Left lung (tissue), 10 donors: ENCODE measurements around the gene MKX. TPM values are rescaled to one million over a fixed set of nuclear protein-coding genes. Genes with fewer than 3 reads are reported as not detected.

Experiments used
- ATAC-seq: fragments of 200-7000 bp; cut with Tn5 transposase; one replicate; pipeline ENCODE4 v1.9.1; 2020; ENCODE audit warnings: moderate library complexity
- DNase-seq, 4 donors: peaks; one replicate each; pipeline ENCODE4 v3.0.0-alpha.2; 2013 to 2020
- H3K27ac ChIP-seq, 2 donors: fragments of 200-600 bp; sonication (generic) in 1 of 2; one replicate each; pipeline versions ENCODE4 v1.5.0 to v1.8.0; 2020 to 2021
- H3K27me3 ChIP-seq, 2 donors: fragments of 200-600 bp; sonication (generic) in 1 of 2; one replicate each; pipeline versions ENCODE4 v1.5.0 to v1.8.0; 2020 to 2021
- H3K36me3 ChIP-seq, 2 donors: fragments of 200-600 bp; sonication (generic) in 1 of 2; one replicate each; pipeline versions ENCODE4 v1.5.0 to v1.8.0; 2020 to 2021
- H3K4me1 ChIP-seq, 2 donors: fragments of 200-600 bp; one replicate each; pipeline ENCODE4 v1.8.0; 2021
- H3K4me3 ChIP-seq, 2 donors: fragments of 200-600 bp; sonication (generic) in 1 of 2; one replicate each; pipeline versions ENCODE4 v1.5.0 to v1.8.0; 2020 to 2021; ENCODE audit warnings: mild to moderate bottlenecking in 1 of 2
- H3K9me3 ChIP-seq, 2 donors: fragments of 200-600 bp; sonication (generic) in 1 of 2; one replicate each; pipeline versions ENCODE4 v1.5.0 to v1.8.0; 2020 to 2021
- intact Hi-C, 2 donors: fragments of 100-400 bp; cut with DNase I; formaldehyde crosslinking; loops; one replicate each; pipeline versions ENCODE4 v1.11.2 to v1.14.2; 2022
- polyA plus RNA-seq, 6 donors: library from polyadenylated mRNA; unstranded; fragments of 120-200 nt; gene quantifications; one replicate each; pipeline ENCODE4 v1.2.1, GENCODE V29; 2013; ENCODE audit not compliant: insufficient read length in 6 of 6
- total RNA-seq, 2 donors: library from RNA; stranded (reverse); fragmentation: NEBNext Ultra II Directional; extraction: Animal tissue kit (Norgen Biotek cat#: 25700); gene quantifications; one replicate each; pipeline ENCODE4 v1.2.1, GENCODE V29; 2021
- TF ChIP-seq, protein P1 (sequence below), 2 donors: fragments of 200-600 bp; sonication (generic) in 1 of 2; IDR thresholded peaks; one replicate each; pipeline versions ENCODE4 v1.5.0 to v1.8.0; 2021; ENCODE audit warnings: antibody characterized with exemption in 2 of 2
- donor health status: DM: no; HTN: yes; CAD: no.
- donor health status: DM: no; HTN: no; CAD: no.

Gene MKX
- total and polyA plus RNA-seq, 8 donors = 0.29 to 1.3 (median 0.88) TPM

DNA sequence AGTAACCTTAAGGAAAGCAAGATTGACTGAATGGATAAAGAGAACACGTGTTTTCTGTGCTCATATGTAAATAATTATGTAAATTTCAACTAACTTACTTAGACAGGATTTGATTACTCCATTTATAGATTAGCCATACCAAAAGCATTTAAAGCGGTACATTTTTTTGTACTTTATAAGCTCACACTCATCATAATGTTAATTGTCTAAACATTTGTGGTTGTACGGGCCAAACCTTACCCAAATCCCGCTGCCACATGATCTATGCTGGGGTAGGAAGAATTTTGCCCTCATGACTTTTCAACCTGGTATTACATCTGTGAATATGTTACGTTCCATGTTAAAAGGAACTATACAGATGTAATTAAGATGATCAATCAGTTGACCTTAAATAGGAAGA is 29.1 kb downstream of the MKX start:
- ATAC-seq = no peak
- H3K4me1 ChIP-seq = no peaks in the 10 kb centered on the region
- peaks cover 0 to 5% of the 10 kb centered on the region in 2 donors for H3K27me3 ChIP-seq
- TF ChIP-seq, protein P1, sequence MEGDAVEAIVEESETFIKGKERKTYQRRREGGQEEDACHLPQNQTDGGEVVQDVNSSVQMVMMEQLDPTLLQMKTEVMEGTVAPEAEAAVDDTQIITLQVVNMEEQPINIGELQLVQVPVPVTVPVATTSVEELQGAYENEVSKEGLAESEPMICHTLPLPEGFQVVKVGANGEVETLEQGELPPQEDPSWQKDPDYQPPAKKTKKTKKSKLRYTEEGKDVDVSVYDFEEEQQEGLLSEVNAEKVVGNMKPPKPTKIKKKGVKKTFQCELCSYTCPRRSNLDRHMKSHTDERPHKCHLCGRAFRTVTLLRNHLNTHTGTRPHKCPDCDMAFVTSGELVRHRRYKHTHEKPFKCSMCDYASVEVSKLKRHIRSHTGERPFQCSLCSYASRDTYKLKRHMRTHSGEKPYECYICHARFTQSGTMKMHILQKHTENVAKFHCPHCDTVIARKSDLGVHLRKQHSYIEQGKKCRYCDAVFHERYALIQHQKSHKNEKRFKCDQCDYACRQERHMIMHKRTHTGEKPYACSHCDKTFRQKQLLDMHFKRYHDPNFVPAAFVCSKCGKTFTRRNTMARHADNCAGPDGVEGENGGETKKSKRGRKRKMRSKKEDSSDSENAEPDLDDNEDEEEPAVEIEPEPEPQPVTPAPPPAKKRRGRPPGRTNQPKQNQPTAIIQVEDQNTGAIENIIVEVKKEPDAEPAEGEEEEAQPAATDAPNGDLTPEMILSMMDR (IDR thresholded peaks at IDR 0.05) = no peak
- H3K4me3 ChIP-seq = no peak overlapping the region
- no peak overlapping the region for H3K27ac ChIP-seq
- no peaks in the 10 kb centered on the region for H3K9me3 ChIP-seq
- DNase-seq = no peak
- intact Hi-C loops = no loop called here
- H3K36me3 ChIP-seq = no peaks in the 10 kb centered on the region

GRCh38 chr10:27715505-27715904 is 30.1 kb downstream of the MKX start:
- H3K9me3 ChIP-seq = no peaks in the 10 kb centered on the region
- H3K27ac ChIP-seq = no peak overlapping the region
- peaks cover 0 to 5% of the 10 kb centered on the region in 2 donors for H3K27me3 ChIP-seq
- H3K4me3 ChIP-seq = no peak overlapping the region
- TF ChIP-seq, protein P1 (IDR thresholded peaks at IDR 0.05) = no peak
- no peak for DNase-seq
- H3K36me3 ChIP-seq = no peaks in the 10 kb centered on the region
- no peak for ATAC-seq
- H3K4me1 ChIP-seq = no peaks in the 10 kb centered on the region
- intact Hi-C loops = no loop called here

- Histone ChIP-seq H3K27me3 (peaks cover 0 to 5% of the 10 kb centered on the region in 2 donors), H3K27ac (no peak overlapping the region), H3K36me3 (no peaks in the 10 kb centered on the region), H3K4me1 (no peaks in the 10 kb centered on the region), H3K9me3 (no peaks in the 10 kb centered on the region), H3K4me3 (no peak overlapping the region)
- ATAC-seq (no peak), DNase-seq (no peak)
- intact Hi-C loops = no loop called here
- TF ChIP-seq, protein P1 (IDR thresholded peaks at IDR 0.05) = no peak
Observed at GRCh38 chr10:27714349-27714748, 31.3 kb downstream of the MKX start.

GRCh38 chr10:27713941-27714340 is 31.7 kb downstream of the MKX start:
- no peak for DNase-seq
- Histone ChIP-seq H3K9me3 (no peaks in the 10 kb centered on the region), H3K27me3 (peaks cover 0 to 5% of the 10 kb centered on the region in 2 donors), H3K27ac (no peak overlapping the region), H3K4me3 (no peak overlapping the region), H3K36me3 (no peaks in the 10 kb centered on the region), H3K4me1 (no peaks in the 10 kb centered on the region)
- ATAC-seq = no peak
- TF ChIP-seq, protein P1 (IDR thresholded peaks at IDR 0.05) = no peak
- intact Hi-C loops = no loop called here

GRCh38 chr10:27710014-27710413 is 35.6 kb downstream of the MKX start:
- ATAC-seq (no peak), DNase-seq (no peak)
- Histone ChIP-seq H3K4me1 (no peaks in the 10 kb centered on the region), H3K9me3 (no peaks in the 10 kb centered on the region), H3K27me3 (no peaks in the 10 kb centered on the region), H3K4me3 (no peak overlapping the region), H3K27ac (no peak overlapping the region), H3K36me3 (no peaks in the 10 kb centered on the region)
- intact Hi-C loops = no loop called here
- TF ChIP-seq, protein P1 (IDR thresholded peaks at IDR 0.05) = no peak
